BLaER1 treated with 17β-estradiol and CSF1 and Interleukin-3, amounts not matched to agents 10 nM and 100 nM (cell line): Measurements from ENCODE around the gene GRID1.

ENCODE experiments used
- H3K27ac ChIP-seq, 11 experiments: shearing (Covaris generic); formaldehyde crosslinking; 2 replicates each; pipeline ENCODE4 v1.8.1; 2022
- H3K27me3 ChIP-seq, 11 experiments: shearing (Covaris generic); formaldehyde crosslinking; 2 replicates each; pipeline ENCODE4 v1.8.1; 2022
- H3K36me3 ChIP-seq, 11 experiments: shearing (Covaris generic); formaldehyde crosslinking; 2 replicates each; pipeline ENCODE4 v1.8.1; 2022
- H3K4me1 ChIP-seq, 10 experiments: shearing (Covaris generic); formaldehyde crosslinking; 2 replicates each; pipeline ENCODE4 v1.8.1; 2022
- H3K4me2 ChIP-seq, 11 experiments: shearing (Covaris generic); formaldehyde crosslinking; 2 replicates each; pipeline ENCODE4 v1.8.1; 2022
- H3K4me3 ChIP-seq, 10 experiments: shearing (Covaris generic); formaldehyde crosslinking; 2 replicates each; pipeline ENCODE4 v1.8.1; 2022
- H3K9ac ChIP-seq, 11 experiments: shearing (Covaris generic); formaldehyde crosslinking; 2 replicates each; pipeline ENCODE4 v1.8.1; 2022
- H3K9me3 ChIP-seq, 11 experiments: shearing (Covaris generic); formaldehyde crosslinking; replicated peaks in 1 of 11; 2 replicates each; pipeline ENCODE4 v1.8.1; 2022
- H4K20me1 ChIP-seq, 11 experiments: shearing (Covaris generic); formaldehyde crosslinking; 2 replicates each; pipeline ENCODE4 v1.8.1; 2022
- Cebpa-rat ChIP-seq, 11 experiments: shearing (Covaris generic); IDR thresholded peaks; 2 replicates each; pipeline ENCODE4 v1.8.1; 2022

GRID1 gene

DNA sequence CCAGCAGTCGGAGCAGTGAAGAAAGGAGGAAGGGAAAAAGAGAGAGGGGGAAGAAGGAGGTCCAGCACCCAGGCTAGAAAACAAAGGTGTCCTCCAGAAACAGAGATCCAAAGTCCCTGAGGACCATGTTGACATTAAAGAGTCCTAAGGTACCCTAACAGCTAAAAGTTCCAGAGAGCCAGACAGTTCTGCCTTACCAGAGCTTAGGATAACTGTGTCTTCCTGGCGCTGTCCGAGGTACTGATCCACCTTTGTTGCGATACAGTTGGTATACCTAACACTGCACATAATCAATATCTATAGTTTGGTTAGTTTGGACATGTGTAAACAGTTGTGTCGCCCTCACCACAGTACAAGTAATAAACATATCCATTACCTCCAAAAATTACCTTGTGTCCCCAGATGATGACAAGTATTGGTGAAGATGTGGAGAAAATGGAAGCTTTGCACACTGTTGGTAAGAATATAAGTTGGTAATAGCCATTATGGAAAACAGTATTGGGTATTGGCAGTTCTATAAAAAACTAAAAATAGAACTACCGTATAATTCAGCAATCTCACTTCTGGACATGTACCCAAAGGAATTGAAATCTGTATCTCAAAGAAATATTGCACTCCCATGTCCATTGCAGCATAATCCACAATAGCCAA, 59.8 kb downstream of the GRID1 start:
- Histone ChIP-seq H3K9me3 (no peaks in the 10 kb centered on the region), H3K4me3 (no peak overlapping the region), H3K27me3 (no peaks in the 10 kb centered on the region), H3K4me1 (peaks cover 0 to 13% (median 3%) of the 10 kb centered on the region in 10 experiments; a peak in 6 of 20 replicates), H3K4me2 (no peak overlapping the region), H3K36me3 (no peaks in the 10 kb centered on the region), H3K9ac (no peak overlapping the region), H3K27ac (no peak overlapping the region), H4K20me1 (peaks cover 0 to 28% (median 0%) of the 10 kb centered on the region in 11 experiments; a peak in 3 of 22 replicates)
- no peak for TF ChIP-seq Cebpa-rat (IDR thresholded peaks at IDR 0.05)

DNA sequence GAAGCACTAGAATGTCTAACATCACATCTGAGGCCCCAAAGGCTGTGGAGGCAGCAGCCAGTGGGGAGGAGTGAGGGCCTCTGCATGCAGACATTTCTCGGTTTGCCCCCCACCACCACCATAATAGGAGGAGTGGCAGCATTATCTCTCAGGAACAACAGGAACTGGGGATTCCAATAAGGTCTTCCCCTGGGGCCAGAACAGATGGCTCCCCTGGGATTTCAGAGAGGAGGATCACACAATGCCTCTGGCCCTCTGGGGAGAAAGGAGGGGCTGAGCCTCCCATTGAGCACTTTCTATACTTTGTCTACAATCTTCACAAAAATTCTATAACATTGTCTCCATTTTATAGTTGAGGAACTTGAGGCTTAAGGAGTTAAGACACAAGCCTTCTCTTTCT, 61.1 kb downstream of the GRID1 start:
- no peak for TF ChIP-seq Cebpa-rat (IDR thresholded peaks at IDR 0.05)
- peak overlapping the region in 5 of 11 experiments; percentile 5 to 37 (median 28); a peak in 5 of 22 replicates for H3K4me2 ChIP-seq

DNA sequence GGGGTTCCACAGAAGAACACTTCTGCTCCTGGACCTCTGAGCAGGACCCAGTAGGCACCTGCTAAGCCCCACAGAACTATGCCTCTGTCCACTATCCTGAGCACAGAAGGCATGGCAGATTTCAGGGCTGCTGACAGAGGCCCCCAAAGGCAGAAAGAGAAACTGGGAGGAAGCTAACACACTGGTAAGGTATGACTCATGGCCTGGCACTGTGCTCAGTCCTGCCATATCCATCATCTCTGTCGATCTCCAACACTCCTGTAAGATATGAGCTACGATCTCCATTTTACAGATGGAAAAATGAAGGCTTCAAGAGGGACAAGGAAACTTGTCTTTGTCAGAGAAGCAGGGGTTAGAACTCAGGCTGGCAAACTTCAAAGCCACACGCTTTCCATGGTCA, 62.2 kb downstream of the GRID1 start:
- H4K20me1 ChIP-seq = peaks cover 0 to 28% (median 0%) of the 10 kb centered on the region in 11 experiments; a peak in 3 of 22 replicates
- no peaks in the 10 kb centered on the region for H3K27me3 ChIP-seq
- no peaks in the 10 kb centered on the region for H3K36me3 ChIP-seq
- no peaks in the 10 kb centered on the region for H3K9me3 ChIP-seq
- no peak overlapping the region for H3K4me3 ChIP-seq
- H3K4me1 ChIP-seq = peaks cover 0 to 10% (median 3%) of the 10 kb centered on the region in 10 experiments; a peak in 6 of 20 replicates
- H3K4me2 ChIP-seq = no peak overlapping the region
- H3K27ac ChIP-seq = no peak overlapping the region
- TF ChIP-seq Cebpa-rat (IDR thresholded peaks at IDR 0.05) = no peak
- H3K9ac ChIP-seq = no peak overlapping the region

More for the DNA sequence above, 61.1 kb downstream of the GRID1 start:
- Histone ChIP-seq H4K20me1 (peaks cover 0 to 28% (median 0%) of the 10 kb centered on the region in 11 experiments; a peak in 3 of 22 replicates), H3K9me3 (no peaks in the 10 kb centered on the region), H3K36me3 (no peaks in the 10 kb centered on the region), H3K4me3 (no peak overlapping the region), H3K27me3 (no peaks in the 10 kb centered on the region), H3K27ac (no peak overlapping the region), H3K4me1 (peaks cover 0 to 10% (median 3%) of the 10 kb centered on the region in 10 experiments; a peak in 6 of 20 replicates), H3K9ac (no peak overlapping the region)

DNA sequence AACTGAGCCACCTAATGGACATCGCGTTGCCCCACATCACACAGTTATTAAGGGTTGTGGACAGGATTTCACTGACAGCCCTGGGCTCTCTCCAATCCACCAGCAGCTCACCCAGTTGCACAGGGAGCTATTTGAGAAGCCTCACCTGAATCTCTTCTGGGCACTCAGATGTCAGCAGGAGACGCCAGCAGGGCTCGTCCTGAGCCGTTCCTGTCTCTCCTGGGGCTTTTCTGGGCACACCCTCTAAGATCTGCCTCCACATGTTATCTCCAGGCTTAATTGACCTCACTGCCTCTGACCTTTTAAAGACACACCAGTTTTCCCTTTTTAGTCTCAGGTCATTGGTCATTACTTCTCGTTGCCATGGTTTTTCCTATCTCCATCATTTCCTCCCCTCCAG, 63.0 kb downstream of the GRID1 start:
- peaks cover 0 to 28% (median 0%) of the 10 kb centered on the region in 11 experiments; a peak in 3 of 22 replicates for H4K20me1 ChIP-seq
- no peak for TF ChIP-seq Cebpa-rat (IDR thresholded peaks at IDR 0.05)
- H3K4me1 ChIP-seq = peaks cover 0 to 10% (median 3%) of the 10 kb centered on the region in 10 experiments; a peak in 6 of 20 replicates
- no peaks in the 10 kb centered on the region for H3K27me3 ChIP-seq
- H3K27ac ChIP-seq = no peak overlapping the region
- H3K4me2 ChIP-seq = no peak overlapping the region
- no peaks in the 10 kb centered on the region for H3K9me3 ChIP-seq
- no peak overlapping the region for H3K9ac ChIP-seq
- no peak overlapping the region for H3K4me3 ChIP-seq
- H3K36me3 ChIP-seq = no peaks in the 10 kb centered on the region

DNA sequence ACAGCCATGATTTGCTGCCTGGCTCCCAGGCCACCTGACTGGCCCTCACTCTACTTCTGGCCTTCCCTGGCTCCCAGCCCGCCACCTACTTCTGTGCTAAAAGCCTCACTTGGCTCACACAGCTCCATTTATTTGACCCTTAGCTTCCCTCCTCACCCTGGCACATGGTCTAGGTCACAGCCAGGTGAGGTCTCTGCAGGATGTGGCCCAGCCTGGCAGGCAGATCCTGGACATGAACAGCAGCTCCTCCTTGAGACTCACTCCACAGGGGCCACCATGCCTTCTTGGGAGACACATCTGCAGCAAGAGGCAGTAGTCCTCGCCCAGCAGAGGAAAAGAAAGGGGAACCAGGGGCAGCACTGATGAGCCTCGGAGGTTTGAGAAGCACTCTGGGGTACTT, 64.6 kb downstream of the GRID1 start:
- no peak overlapping the region for H3K4me2 ChIP-seq
- TF ChIP-seq Cebpa-rat (IDR thresholded peaks at IDR 0.05) = no peak
- H3K9ac ChIP-seq = no peak overlapping the region
- H4K20me1 ChIP-seq = peaks cover 0 to 28% (median 0%) of the 10 kb centered on the region in 11 experiments; a peak in 3 of 22 replicates
- H3K9me3 ChIP-seq = no peaks in the 10 kb centered on the region
- no peaks in the 10 kb centered on the region for H3K36me3 ChIP-seq
- no peaks in the 10 kb centered on the region for H3K27me3 ChIP-seq
- H3K4me3 ChIP-seq = no peak overlapping the region
- H3K4me1 ChIP-seq = peaks cover 0 to 20% (median 11%) of the 10 kb centered on the region in 10 experiments; a peak in 9 of 20 replicates
- no peak overlapping the region for H3K27ac ChIP-seq

DNA sequence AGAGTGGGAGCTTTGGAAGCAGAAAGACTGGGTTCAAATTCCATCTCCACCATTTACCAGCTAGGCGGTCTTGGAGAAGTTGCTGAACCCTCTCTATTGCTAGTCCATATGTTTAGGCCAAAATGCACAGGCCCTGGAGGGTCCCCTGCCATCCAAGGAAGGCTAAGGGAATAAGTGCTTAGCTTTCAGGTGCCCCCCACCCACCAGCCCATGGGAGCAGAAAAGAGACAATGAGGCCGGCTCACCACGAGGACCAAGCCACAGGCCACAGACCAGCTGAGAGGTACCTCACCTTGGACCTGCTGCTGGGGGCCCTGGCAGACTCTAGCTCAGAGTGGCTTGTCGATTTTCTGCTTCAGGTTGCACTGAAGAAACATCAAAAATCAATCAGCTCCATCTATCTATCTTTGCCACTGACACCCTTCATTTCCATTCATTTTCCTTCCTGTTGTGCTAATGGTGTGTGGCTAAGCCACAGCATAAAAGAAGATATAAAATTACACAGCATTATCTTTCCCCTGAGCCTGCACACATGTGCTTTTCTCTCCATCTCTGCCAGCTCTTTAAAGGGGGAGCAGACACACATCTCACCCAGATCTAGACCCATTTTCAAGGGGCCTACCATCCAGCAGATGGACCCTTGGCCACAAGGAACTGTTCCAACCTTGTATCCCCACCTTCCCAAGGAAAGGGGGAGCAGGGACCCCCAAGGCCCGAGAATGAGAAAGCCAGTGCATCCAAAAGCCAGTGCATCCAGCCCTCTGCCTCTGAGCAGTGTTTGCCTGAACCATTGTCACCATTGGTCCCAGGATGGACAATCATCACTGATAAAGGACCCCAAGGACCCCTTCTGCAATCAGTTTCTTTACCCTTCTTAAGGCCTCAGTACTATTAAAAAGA, 65.4 kb downstream of the GRID1 start:
- Histone ChIP-seq H4K20me1 (peaks cover 0 to 25% (median 0%) of the 10 kb centered on the region in 11 experiments; a peak in 3 of 22 replicates), H3K4me2 (no peak overlapping the region), H3K27me3 (no peaks in the 10 kb centered on the region), H3K4me3 (no peak overlapping the region), H3K27ac (no peak overlapping the region), H3K36me3 (no peaks in the 10 kb centered on the region), H3K4me1 (peaks cover 0 to 20% (median 11%) of the 10 kb centered on the region in 10 experiments; a peak in 9 of 20 replicates), H3K9ac (no peak overlapping the region), H3K9me3 (no peaks in the 10 kb centered on the region)
- no peak for TF ChIP-seq Cebpa-rat (IDR thresholded peaks at IDR 0.05)

DNA sequence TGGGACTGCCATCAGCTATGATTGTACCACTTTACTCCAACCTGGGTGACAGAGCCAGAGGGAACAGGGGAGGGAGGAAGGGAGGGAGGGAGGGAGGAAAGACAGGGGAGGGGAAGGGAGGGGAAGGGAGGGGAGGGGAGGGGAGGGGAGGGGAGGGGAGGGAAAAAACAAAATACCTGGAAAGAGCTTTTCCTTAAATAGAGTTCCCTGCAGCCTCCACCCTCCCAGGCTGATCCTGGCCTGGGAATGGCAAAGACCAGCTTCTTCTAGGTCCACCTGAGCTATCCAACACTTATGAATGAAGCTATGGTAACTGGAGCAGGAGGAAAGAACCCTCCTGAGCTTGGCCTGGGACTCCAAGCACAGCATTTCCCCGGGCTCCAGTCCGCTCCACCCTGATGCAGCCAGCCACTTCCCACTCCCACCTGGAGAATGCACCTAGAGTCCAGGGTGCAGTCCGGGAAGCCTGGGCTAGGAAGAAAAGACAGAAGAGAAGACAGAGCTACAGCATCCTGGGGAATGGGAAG, 66.1 kb downstream of the GRID1 start:
- H3K9me3 ChIP-seq = no peaks in the 10 kb centered on the region
- H3K4me2 ChIP-seq = no peak overlapping the region
- H4K20me1 ChIP-seq = 0 out of 22 replicates have a peak, but pooled peaks cover 0 to 18% (median 0%) of the 10 kb centered on the region in 11 experiments
- TF ChIP-seq Cebpa-rat (IDR thresholded peaks at IDR 0.05) = no peak
- H3K4me3 ChIP-seq = no peak overlapping the region
- no peak overlapping the region for H3K9ac ChIP-seq
- no peaks in the 10 kb centered on the region for H3K27me3 ChIP-seq
- peaks cover 0 to 17% (median 10%) of the 10 kb centered on the region in 10 experiments; a peak in 9 of 20 replicates for H3K4me1 ChIP-seq
- no peak overlapping the region for H3K27ac ChIP-seq
- no peaks in the 10 kb centered on the region for H3K36me3 ChIP-seq

DNA sequence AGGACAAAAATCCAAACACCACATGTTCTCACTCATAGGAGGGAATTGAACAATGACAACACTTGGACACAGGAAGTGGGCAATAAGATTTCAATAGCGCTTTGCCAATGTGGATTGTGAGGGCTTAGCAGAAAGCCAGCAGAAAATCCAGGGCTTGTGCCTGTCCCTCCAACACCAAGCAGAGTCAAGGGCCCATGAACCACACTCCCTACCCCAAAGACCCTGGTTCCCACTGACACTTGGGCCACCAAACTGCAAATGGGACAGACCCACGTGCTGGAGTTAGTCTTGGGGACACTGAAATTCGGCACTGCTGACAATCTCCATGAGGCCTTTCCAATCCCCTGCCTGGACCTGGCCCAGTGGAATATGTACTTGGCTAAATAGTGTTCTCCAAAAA, 67.0 kb downstream of the GRID1 start:
- TF ChIP-seq Cebpa-rat (IDR thresholded peaks at IDR 0.05) = no peak
- H3K4me2 ChIP-seq = no peak overlapping the region
- no peaks in the 10 kb centered on the region for H3K9me3 ChIP-seq
- no peak overlapping the region for H3K4me3 ChIP-seq
- H3K9ac ChIP-seq = no peak overlapping the region
- 0 out of 22 replicates have a peak, but pooled peaks cover 0 to 13% (median 0%) of the 10 kb centered on the region in 11 experiments for H4K20me1 ChIP-seq
- H3K27ac ChIP-seq = no peak overlapping the region
- peaks cover 0 to 14% (median 8%) of the 10 kb centered on the region in 10 experiments; a peak in 9 of 20 replicates for H3K4me1 ChIP-seq
- H3K36me3 ChIP-seq = no peaks in the 10 kb centered on the region
- no peaks in the 10 kb centered on the region for H3K27me3 ChIP-seq
